NCI-H2081 (cell line): ENCODE results near the gene FTH1.

Experiments used
- DNase-seq, 2 experiments: peaks; one replicate each; lab custom pipeline; 2025; lab: John Stamatoyannopoulos, UW

FTH1 gene

GRCh38 chr11:61978703-61979661, 11.5 kb upstream of the FTH1 start:
- DNase-seq, result no peak

DNA sequence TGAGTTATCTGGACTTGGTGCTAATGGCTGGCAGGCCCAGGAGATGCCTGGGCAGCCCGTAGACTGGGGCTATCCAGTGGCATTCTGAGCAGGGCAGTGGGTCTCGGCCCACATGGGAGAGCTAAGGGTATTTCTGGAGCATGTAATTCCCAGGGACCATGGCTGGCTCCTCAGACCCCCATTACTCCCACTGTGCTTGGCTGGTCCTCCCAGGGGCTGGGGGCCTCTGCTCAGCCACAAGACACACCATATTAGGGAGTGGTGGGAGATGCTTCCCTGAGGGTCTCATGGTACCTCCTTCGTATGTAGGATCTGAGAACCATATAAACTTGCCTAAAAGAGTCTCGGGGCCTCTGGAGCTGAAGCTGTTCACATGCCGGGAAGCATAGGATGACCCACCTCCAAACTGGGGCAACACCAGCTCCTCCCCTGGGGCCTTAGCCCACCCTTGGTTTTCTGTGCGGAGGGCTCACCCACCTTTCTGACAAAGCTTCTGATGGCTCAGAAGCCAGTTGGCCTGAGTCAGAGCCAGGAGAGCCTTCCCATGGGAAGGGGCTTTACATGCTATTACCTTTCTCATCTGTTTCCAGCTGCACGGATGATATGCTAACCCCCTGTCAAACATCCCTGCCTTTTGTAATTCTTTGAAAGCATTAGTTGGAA, 9.5 kb upstream of the FTH1 start:
- no peak for DNase-seq

DNA sequence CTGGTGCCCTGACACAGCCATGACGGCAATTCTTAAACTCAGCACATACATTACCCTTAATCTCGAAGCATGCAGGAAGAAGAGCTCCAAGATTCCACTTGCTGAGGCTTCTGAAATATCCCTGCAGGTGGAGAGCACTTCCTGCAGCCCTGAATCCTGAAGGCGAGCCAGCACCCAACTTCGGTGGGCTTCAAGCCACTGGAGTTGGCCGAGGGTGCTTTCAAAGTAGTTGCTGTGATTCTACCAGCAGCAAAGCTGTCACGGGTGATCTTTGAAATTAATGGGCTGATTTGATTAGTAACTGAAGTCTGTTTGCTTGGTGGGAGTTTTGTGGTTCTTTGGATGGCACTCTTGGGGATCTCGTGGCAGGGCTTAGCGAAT, 9.0 kb upstream of the FTH1 start:
- no peak for DNase-seq

- DNase-seq, result no peak
These were observed 8.4 kb upstream of the FTH1 start for GRCh38 chr11:61975638-61976419.

DNA sequence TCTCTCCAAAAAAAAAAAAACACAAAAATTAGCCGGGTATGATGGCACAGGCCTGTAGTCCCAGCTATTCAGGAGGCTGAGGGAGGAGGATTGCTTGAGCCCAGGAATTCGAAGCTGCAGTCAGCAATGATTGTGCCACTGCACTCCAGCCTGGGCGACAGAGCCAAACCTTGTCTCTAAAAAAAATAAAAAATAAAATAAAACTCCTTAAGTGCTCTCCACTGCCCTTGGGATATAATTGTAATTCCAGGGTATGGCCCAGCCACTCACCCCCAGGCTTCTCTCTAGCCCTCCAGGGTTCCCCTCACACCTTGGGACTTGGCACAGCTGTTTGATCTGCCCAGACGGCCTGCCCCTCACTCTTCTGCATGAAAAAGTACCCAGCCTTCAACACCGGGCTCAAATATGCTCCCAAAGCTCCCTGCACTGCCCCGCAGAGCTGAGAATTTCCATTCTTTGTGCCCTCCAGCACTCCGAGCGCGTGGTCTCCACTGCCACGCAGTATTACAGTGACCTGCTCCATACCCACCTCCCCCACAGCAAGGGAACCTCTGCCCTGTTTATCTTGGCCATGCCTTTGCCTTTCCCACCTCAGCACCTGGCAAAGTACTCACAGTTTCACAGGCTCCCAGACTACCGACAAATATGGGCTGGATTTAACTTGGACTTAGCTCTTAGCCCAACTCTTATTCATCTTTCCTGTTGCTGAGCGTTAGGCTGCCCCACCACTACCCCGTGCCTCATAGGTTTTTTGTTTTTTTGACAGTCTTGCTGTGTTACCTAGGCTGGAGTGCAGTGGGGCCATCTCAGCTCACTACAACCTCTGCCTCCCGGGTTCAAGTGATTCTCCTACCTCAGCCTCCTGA, 7.6 kb upstream of the FTH1 start:
- no peak for DNase-seq

- DNase-seq, result no peak
These were observed 6.2 kb upstream of the FTH1 start for GRCh38 chr11:61973476-61974162.

- DNase-seq, result no peak
These were observed 5.4 kb upstream of the FTH1 start for GRCh38 chr11:61972672-61973475.

- DNase-seq, result no peak
These were observed 4.8 kb upstream of the FTH1 start for GRCh38 chr11:61972112-61972671.

- peak; percentile 74 to 83 for DNase-seq
These were observed 4.0 kb upstream of the FTH1 start for GRCh38 chr11:61971248-61972111.

GRCh38 chr11:61969838-61970662, 2.6 kb upstream of the FTH1 start:
- no peak for DNase-seq

DNA sequence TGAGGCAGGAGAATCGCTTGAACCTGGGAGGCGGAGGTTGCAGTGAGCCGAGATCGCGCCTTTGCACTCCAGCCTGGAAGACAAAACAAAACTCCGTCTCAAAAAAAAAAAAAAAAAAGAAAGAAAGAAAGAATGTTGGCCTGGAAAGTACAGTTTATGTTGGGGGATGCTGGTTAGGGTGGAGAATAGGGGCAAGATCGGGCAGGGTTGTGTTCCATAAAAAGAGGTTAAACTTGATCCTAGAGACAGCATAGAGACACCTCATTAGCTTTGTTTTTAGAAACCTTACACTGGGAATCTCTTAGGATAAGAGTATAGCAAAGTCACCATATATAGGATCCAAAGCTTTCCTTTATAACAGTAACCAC, 1.9 kb upstream of the FTH1 start:
- DNase-seq, result no peak

DNA sequence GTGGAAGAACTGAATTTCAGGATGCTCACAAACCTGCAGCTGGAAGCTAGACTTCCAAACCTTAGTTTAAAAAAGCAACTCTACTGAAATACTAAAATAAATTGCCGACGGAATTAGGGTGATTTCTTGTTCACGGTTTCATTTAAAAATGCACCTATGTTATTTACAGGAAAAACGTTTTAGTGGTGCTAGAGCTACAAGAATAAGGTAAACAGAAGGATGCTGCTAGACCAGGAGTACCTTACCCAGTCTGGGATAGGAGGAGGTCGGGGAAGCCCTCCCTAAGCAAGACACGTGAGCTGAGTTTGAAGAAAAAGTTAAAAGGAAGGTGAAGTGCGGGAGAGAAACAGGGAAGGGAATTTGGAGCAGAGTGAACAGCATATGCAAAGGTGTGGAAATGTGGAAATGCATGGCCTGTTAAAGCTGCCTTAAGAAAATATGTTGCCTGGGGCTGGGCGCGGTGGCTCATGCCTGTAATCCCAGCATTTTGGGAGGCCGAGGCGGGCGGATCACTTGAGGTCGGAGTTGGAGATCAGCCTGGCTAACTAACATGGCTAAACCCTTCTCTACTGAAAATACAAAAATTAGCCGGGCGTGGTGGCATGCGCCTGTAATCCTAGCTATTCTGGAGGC, 1.4 kb upstream of the FTH1 start:
- no peak for DNase-seq

- peak; percentile 49 to 54 for DNase-seq
These were observed 707 bp upstream of the FTH1 start for GRCh38 chr11:61967924-61968757.

DNA sequence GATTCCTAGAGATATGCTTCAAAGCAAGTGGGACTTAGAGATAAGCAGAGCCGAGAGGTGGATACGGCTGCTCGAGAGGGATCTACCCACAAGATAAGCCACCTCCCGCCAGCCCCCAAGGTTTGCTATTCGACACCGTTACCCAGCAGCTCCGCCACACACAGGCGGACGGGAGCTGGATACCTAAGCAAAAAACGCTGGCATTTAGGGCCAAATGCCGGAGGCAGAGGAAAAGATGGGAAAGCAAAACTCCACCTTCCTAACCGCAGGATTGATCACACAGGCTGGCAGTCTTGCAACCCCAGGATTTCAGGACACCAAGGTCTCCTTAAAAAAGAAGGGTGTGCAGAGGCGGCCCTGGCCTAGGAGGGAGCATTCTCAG, 709 bp downstream of the FTH1 start:
- no peak for DNase-seq

GRCh38 chr11:61964666-61965271, 2.7 kb downstream of the FTH1 start:
- DNase-seq, result peak; percentile 12 to 53

GRCh38 chr11:61964058-61964665, 3.3 kb downstream of the FTH1 start:
- DNase-seq, result no peak
